ENCODE data around the gene CD58.

Gene CD58

DNA sequence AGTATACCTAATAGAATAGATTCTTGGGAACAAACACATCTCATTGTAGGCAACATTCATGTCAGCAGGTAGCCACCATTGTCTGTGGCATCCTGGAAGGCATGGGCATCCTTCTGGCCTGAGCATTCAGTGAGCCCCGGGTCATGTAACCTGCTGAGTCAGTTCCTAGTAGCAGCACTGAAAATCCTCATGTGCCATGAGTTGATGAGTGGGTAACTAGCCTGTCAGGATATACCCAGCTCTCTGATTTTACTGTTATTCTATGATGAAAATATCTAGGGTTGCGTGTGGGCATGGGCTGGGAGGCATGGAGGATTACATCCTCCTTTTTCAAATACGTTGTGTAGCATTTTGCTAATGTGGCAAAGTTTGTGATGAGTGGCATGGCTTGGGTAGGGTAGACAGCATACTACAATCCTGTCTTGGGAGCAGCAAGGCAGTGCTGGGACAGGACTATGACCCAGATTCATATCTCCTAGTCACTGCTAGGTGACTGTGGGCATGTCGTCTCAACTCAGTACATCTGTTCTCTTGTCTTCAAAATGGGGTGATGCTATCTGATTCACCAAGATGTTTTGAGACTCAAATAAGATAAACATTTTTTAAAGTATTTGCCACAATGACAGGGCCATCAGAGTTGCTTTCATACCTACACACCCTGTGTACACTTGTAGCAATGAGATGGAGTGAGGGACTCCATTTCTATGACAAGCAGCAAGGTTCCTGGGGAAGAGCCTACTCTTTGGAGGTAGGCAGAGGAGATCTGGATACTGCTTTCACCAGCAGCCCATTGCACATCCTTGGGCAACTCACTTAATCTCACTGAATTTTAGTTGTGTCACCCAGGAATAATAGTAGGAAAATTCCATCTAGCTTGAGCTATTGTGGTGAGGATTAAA is 62.5 kb downstream of the CD58 start:
- Histone ChIP-seq H3K36me3 (ENCODE audit: control insufficient read depth in 2 of 2, insufficient read depth in 1 of 2, low read length in 2 of 2) (no peaks in the 10 kb centered on the region), H3K4me3 (ENCODE audit: low read depth, low read length) (no peak overlapping the region), H3K9me3 (ENCODE audit: control insufficient read depth, insufficient read depth, low read depth, low read length) (no peaks in the 10 kb centered on the region), H3K27ac (ENCODE audit: extremely low read depth, low read depth, low read length) (no peak overlapping the region), H3K4me1 (ENCODE audit: control insufficient read depth, insufficient read depth, low read length) (no peaks in the 10 kb centered on the region)
- ChIA-PET POLR2A (interaction anchor here (1.3 kb wide), 1 partner anchor 9 kb away, joined by 5 read pairs; no protein-coding TSS in a partner anchor), CTCF (interaction anchor here (0.6 to 2.4 kb wide), 3 partner anchors 355 to 369 kb away, joined by 3 to 11 read pairs (median 4); no protein-coding TSS in a partner anchor)
- no peak for TF ChIP-seq ZNF670 (tag by site-specific recombination; IDR thresholded peaks at IDR 0.05; ENCODE audit: low read depth)
- TF ChIP-seq ZNF621 (tag by site-specific recombination; IDR thresholded peaks at IDR 0.05), result no peak
- no peak for TF ChIP-seq ZNF169 (tag by site-specific recombination; IDR thresholded peaks at IDR 0.05)
- no peak for TF ChIP-seq SCRT2 (tag by site-specific recombination; IDR thresholded peaks at IDR 0.05)
- TF ChIP-seq ZNF184 (tag by site-specific recombination; IDR thresholded peaks at IDR 0.05), result no peak
- TF ChIP-seq, protein P1, sequence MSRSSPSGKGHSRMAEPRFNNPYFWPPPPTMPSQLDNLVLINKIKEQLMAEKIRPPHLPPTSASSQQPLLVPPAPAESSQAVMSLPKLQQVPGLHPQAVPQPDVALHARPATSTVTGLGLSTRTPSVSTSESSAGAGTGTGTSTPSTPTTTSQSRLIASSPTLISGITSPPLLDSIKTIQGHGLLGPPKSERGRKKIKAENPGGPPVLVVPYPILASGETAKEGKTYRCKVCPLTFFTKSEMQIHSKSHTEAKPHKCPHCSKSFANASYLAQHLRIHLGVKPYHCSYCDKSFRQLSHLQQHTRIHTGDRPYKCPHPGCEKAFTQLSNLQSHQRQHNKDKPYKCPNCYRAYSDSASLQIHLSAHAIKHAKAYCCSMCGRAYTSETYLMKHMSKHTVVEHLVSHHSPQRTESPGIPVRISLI (tag by site-specific recombination; IDR thresholded peaks at IDR 0.05), result no peak
- TF ChIP-seq ZNF354C (tag by site-specific recombination; IDR thresholded peaks at IDR 0.05; ENCODE audit: borderline replicate concordance, low read depth), result no peak
- no peak for TF ChIP-seq ZNF132 (tag by site-specific recombination; IDR thresholded peaks at IDR 0.05; ENCODE audit: borderline replicate concordance)
- TF ChIP-seq ZNF394 (tag by site-specific recombination; IDR thresholded peaks at IDR 0.05; ENCODE audit: borderline replicate concordance), result no peak
- TF ChIP-seq ZNF555 (tag by site-specific recombination; conservative IDR thresholded peaks at IDR 0.05), result no peak

DNA sequence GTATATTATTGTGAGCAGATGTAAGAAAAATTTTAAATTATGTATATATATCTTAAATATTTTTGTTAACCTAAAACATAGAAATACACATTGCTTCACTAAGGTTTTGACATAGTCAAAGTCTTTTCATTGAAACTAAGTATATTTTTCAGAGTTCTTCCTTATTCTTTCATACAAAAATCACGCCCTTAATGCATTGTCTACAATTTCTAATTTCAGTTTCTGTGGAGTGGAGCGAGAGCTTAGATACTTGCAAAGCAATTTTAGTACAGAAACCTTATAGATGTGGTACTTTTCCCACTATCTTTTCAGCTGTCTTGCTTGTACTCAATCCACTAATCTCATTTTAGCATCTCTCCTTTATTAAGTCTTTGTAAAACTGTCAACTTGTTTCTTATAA is 63.2 kb downstream of the CD58 start:
- TF ChIP-seq ZNF302 (tag by site-specific recombination; IDR thresholded peaks at IDR 0.05; ENCODE audit: low read depth), result no peak
- TF ChIP-seq ZNF24 (tag by site-specific recombination; IDR thresholded peaks at IDR 0.05), result no peak
- TF ChIP-seq ZNF266 (tag by site-specific recombination; IDR thresholded peaks at IDR 0.05; ENCODE audit: low read depth), result no peak
- TF ChIP-seq, protein P2, sequence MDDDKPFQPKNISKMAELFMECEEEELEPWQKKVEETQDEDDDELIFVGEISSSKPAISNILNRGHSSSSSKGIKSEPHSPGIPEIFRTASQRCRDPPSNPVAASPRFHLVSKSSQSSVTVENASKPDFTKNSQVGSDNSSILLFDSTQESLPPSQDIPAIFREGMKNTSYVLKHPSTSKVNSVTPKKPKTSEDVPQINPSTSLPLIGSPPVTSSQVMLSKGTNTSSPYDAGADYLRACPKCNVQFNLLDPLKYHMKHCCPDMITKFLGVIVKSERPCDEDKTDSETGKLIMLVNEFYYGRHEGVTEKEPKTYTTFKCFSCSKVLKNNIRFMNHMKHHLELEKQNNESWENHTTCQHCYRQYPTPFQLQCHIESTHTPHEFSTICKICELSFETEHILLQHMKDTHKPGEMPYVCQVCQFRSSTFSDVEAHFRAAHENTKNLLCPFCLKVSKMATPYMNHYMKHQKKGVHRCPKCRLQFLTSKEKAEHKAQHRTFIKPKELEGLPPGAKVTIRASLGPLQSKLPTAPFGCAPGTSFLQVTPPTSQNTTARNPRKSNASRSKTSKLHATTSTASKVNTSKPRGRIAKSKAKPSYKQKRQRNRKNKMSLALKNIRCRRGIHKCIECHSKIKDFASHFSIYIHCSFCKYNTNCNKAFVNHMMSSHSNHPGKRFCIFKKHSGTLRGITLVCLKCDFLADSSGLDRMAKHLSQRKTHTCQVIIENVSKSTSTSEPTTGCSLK (tag by site-specific recombination; IDR thresholded peaks at IDR 0.05), result no peak
- no peak for TF ChIP-seq ZSCAN16 (tag by site-specific recombination; IDR thresholded peaks at IDR 0.05)
- TF ChIP-seq, protein P3, sequence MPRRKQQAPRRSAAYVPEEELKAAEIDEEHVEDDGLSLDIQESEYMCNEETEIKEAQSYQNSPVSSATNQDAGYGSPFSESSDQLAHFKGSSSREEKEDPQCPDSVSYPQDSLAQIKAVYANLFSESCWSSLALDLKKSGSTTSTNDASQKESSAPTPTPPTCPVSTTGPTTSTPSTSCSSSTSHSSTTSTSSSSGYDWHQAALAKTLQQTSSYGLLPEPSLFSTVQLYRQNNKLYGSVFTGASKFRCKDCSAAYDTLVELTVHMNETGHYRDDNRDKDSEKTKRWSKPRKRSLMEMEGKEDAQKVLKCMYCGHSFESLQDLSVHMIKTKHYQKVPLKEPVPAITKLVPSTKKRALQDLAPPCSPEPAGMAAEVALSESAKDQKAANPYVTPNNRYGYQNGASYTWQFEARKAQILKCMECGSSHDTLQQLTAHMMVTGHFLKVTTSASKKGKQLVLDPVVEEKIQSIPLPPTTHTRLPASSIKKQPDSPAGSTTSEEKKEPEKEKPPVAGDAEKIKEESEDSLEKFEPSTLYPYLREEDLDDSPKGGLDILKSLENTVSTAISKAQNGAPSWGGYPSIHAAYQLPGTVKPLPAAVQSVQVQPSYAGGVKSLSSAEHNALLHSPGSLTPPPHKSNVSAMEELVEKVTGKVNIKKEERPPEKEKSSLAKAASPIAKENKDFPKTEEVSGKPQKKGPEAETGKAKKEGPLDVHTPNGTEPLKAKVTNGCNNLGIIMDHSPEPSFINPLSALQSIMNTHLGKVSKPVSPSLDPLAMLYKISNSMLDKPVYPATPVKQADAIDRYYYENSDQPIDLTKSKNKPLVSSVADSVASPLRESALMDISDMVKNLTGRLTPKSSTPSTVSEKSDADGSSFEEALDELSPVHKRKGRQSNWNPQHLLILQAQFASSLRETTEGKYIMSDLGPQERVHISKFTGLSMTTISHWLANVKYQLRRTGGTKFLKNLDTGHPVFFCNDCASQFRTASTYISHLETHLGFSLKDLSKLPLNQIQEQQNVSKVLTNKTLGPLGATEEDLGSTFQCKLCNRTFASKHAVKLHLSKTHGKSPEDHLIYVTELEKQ (tag by site-specific recombination; IDR thresholded peaks at IDR 0.05; ENCODE audit: borderline replicate concordance), result no peak
- no peak for TF ChIP-seq RBAK (tag by site-specific recombination; IDR thresholded peaks at IDR 0.05)
- TF ChIP-seq ZNF561 (tag by site-specific recombination; IDR thresholded peaks at IDR 0.05; ENCODE audit: borderline replicate concordance), result no peak
- no peak for TF ChIP-seq BCL11A (tag by site-specific recombination; IDR thresholded peaks at IDR 0.05; ENCODE audit: low read depth)
- no peak for TF ChIP-seq PRDM1 (tag by site-specific recombination; IDR thresholded peaks at IDR 0.05)
- TF ChIP-seq ZNF202 (tag by site-specific recombination; IDR thresholded peaks at IDR 0.05; ENCODE audit: borderline replicate concordance), result no peak
- Histone ChIP-seq H3K27ac (ENCODE audit: extremely low read depth, low read depth, low read length) (no peak overlapping the region), H3K9me3 (ENCODE audit: control insufficient read depth, insufficient read depth, low read depth, low read length) (no peaks in the 10 kb centered on the region), H3K4me1 (ENCODE audit: control insufficient read depth, insufficient read depth, low read length) (no peaks in the 10 kb centered on the region), H3K36me3 (ENCODE audit: control insufficient read depth in 2 of 2, insufficient read depth in 1 of 2, low read length in 2 of 2) (no peaks in the 10 kb centered on the region), H3K4me3 (ENCODE audit: low read depth, low read length) (no peak overlapping the region)
- ChIA-PET CTCF (interaction anchor here (0.6 to 2.4 kb wide), 3 partner anchors 354 to 369 kb away, joined by 3 to 11 read pairs (median 4); no protein-coding TSS in a partner anchor), POLR2A (no interaction called here)

All from HEK293 (cell line).